ENCODE results near the gene UTY. TPM values are rescaled to one million over a fixed set of nuclear protein-coding genes. Genes with fewer than 3 reads are reported as not detected.

The UTY gene
- total RNA-seq = 10 to 100 TPM; 29.3 to 30.3 TPM

DNA sequence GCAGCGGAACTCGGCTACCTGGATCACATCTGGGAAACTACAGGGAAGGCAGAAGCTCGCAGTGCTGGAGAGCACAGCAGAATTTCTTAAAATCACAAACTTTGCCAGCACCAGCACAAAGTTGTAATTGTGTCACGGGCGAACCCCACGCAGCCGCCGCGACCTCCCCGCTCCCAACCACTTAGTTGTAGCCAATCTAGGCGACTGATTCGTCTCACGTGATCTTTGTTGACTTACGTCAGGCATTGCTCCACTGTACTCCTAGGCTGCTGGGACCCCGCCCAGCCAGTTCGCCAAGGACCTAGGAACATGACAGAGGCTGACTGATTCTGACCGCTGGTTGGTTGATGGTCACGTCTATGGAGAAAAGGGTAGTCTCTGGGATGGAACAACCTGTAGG lies at the start of gene UTY:
Gene UTY (minus strand): TSS at position 206 of the 400 bp plus-strand sequence. CDS start 368 bp downstream, outside the sequence.

Other genes starting within 250 kb of the UTY start
- under 1 TPM; under 0.01 TPM for gene TMSB4Y, start 223.9 kb upstream of the UTY start, total RNA-seq

All from melanocyte of skin (primary cell).